ENCODE measurements around the gene PDPR.
"Not testable (repeated sequence)": the region's sequence is repeated elsewhere in the genome, so short reads cannot be mapped to it uniquely, and the experiment has no call there.

GRCh38 chr16:70204010-70204409 is 89.9 kb downstream of the PDPR start:
- TF ChIP-seq CTCF (IDR thresholded peaks at IDR 0.05; ENCODE audit: poor library complexity); EZH2 (IDR thresholded peaks at IDR 0.05; ENCODE audit: borderline replicate concordance): not testable (repeated sequence)
